ENCODE results near the gene RFX1. TPM values are rescaled to one million over a fixed set of nuclear protein-coding genes. Genes with fewer than 3 reads are reported as not detected.

RFX1 gene
- total and polyA plus RNA-seq, 2 experiments from 2014 or later: 8.9 to 11.8 TPM

DNA sequence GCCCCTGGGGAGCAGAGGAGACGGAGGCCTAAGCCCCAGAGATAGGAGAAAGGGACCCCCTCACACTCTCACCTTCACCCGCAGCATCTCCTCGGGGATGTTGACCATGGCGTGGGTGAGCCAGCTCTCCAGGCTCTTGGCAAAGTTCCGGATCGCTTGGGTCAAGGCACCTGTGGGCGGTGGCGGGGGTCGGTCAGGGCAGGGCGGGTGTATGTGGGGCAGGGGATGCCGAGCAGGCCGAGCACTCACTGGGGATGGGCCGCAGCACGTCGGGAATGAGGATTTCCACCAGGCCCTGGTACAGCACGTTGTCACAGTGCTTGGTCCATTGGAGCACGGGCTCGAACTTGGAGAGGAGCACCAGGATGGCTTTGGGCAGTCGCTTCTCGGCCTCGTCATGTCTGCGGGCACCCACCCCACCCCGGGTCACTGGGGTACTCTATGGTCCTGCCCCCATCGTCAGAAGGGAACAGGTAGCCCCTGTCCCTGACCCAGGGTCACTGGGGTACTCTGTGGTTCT is 40.7 kb downstream of the RFX1 start (continued):
- TF ChIP-seq, protein P1, sequence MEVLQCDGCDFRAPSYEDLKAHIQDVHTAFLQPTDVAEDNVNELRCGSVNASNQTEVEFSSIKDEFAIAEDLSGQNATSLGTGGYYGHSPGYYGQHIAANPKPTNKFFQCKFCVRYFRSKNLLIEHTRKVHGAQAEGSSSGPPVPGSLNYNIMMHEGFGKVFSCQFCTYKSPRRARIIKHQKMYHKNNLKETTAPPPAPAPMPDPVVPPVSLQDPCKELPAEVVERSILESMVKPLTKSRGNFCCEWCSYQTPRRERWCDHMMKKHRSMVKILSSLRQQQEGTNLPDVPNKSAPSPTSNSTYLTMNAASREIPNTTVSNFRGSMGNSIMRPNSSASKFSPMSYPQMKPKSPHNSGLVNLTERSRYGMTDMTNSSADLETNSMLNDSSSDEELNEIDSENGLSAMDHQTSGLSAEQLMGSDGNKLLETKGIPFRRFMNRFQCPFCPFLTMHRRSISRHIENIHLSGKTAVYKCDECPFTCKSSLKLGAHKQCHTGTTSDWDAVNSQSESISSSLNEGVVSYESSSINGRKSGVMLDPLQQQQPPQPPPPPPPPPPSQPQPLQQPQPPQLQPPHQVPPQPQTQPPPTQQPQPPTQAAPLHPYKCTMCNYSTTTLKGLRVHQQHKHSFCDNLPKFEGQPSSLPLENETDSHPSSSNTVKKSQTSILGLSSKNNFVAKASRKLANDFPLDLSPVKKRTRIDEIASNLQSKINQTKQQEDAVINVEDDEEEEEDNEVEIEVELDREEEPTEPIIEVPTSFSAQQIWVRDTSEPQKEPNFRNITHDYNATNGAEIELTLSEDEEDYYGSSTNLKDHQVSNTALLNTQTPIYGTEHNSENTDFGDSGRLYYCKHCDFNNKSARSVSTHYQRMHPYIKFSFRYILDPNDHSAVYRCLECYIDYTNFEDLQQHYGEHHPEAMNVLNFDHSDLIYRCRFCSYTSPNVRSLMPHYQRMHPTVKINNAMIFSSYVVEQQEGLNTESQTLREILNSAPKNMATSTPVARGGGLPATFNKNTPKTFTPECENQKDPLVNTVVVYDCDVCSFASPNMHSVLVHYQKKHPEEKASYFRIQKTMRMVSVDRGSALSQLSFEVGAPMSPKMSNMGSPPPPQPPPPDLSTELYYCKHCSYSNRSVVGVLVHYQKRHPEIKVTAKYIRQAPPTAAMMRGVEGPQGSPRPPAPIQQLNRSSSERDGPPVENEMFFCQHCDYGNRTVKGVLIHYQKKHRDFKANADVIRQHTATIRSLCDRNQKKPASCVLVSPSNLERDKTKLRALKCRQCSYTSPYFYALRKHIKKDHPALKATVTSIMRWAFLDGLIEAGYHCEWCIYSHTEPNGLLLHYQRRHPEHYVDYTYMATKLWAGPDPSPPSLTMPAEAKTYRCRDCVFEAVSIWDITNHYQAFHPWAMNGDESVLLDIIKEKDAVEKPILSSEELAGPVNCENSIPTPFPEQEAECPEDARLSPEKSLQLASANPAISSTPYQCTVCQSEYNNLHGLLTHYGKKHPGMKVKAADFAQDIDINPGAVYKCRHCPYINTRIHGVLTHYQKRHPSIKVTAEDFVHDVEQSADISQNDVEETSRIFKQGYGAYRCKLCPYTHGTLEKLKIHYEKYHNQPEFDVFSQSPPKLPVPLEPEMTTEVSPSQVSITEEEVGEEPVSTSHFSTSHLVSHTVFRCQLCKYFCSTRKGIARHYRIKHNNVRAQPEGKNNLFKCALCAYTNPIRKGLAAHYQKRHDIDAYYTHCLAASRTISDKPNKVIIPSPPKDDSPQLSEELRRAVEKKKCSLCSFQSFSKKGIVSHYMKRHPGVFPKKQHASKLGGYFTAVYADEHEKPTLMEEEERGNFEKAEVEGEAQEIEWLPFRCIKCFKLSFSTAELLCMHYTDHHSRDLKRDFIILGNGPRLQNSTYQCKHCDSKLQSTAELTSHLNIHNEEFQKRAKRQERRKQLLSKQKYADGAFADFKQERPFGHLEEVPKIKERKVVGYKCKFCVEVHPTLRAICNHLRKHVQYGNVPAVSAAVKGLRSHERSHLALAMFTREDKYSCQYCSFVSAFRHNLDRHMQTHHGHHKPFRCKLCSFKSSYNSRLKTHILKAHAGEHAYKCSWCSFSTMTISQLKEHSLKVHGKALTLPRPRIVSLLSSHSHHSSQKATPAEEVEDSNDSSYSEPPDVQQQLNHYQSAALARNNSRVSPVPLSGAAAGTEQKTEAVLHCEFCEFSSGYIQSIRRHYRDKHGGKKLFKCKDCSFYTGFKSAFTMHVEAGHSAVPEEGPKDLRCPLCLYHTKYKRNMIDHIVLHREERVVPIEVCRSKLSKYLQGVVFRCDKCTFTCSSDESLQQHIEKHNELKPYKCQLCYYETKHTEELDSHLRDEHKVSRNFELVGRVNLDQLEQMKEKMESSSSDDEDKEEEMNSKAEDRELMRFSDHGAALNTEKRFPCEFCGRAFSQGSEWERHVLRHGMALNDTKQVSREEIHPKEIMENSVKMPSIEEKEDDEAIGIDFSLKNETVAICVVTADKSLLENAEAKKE (CRISPR knock-in tag; IDR thresholded peaks at IDR 0.05): no peak
- TF ChIP-seq CREB1 (CRISPR knock-in tag; IDR thresholded peaks at IDR 0.05; ENCODE audit: low read depth): no peak
- TF ChIP-seq, protein P2, sequence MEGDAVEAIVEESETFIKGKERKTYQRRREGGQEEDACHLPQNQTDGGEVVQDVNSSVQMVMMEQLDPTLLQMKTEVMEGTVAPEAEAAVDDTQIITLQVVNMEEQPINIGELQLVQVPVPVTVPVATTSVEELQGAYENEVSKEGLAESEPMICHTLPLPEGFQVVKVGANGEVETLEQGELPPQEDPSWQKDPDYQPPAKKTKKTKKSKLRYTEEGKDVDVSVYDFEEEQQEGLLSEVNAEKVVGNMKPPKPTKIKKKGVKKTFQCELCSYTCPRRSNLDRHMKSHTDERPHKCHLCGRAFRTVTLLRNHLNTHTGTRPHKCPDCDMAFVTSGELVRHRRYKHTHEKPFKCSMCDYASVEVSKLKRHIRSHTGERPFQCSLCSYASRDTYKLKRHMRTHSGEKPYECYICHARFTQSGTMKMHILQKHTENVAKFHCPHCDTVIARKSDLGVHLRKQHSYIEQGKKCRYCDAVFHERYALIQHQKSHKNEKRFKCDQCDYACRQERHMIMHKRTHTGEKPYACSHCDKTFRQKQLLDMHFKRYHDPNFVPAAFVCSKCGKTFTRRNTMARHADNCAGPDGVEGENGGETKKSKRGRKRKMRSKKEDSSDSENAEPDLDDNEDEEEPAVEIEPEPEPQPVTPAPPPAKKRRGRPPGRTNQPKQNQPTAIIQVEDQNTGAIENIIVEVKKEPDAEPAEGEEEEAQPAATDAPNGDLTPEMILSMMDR (conservative IDR thresholded peaks at IDR 0.05; ENCODE audit: low read depth in 2 of 2): no peak
- TF ChIP-seq ZNF331 (CRISPR knock-in tag; IDR thresholded peaks at IDR 0.05; ENCODE audit: low read depth): no peak
- no peak for TF ChIP-seq NANOG (IDR thresholded peaks at IDR 0.05; ENCODE audit: borderline replicate concordance)
- TF ChIP-seq EZH2 (IDR thresholded peaks at IDR 0.05; ENCODE audit: low read depth, unreplicated experiment): no peak
- TF ChIP-seq, protein P3, sequence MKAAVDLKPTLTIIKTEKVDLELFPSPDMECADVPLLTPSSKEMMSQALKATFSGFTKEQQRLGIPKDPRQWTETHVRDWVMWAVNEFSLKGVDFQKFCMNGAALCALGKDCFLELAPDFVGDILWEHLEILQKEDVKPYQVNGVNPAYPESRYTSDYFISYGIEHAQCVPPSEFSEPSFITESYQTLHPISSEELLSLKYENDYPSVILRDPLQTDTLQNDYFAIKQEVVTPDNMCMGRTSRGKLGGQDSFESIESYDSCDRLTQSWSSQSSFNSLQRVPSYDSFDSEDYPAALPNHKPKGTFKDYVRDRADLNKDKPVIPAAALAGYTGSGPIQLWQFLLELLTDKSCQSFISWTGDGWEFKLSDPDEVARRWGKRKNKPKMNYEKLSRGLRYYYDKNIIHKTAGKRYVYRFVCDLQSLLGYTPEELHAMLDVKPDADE (IDR thresholded peaks at IDR 0.05): no peak
- no peak for TF ChIP-seq JUNB (IDR thresholded peaks at IDR 0.05; ENCODE audit: unreplicated experiment)
- no peak for TF ChIP-seq ZNF114 (CRISPR knock-in tag; IDR thresholded peaks at IDR 0.05)
- no peak for TF ChIP-seq POLR2AphosphoS5 (IDR thresholded peaks at IDR 0.05; ENCODE audit: low read depth)
- TF ChIP-seq EZH2phosphoT487 (IDR thresholded peaks at IDR 0.05; ENCODE audit: unreplicated experiment): no peak
- TF ChIP-seq STAT1 (IDR thresholded peaks at IDR 0.05; ENCODE audit: unreplicated experiment): no peak
